ENCODE results near the gene CCDC17. TPM values are rescaled to one million over a fixed set of nuclear protein-coding genes. Genes with fewer than 3 reads are reported as not detected.

CCDC17 gene
- total RNA-seq, 1 experiment from 2014 or later, result 1.9 TPM

DNA sequence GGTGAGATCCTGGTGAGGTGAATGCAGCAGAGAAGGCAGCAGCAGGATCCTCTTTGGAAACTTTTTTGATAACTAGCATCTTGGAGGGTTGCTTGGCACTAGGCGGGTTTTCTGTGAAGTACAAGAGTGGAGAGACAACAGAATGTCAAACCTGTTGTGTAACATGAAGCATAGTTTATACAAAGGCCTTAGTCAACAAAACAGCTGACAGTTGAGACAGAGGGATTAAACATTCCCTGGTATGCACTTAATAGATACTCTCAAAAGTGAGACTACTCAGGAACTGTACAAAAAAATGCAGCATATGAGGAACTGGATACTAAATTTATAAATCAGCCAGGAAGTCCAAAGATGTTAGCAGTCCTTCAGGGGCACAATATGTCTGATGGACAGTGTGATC is 16.4 kb upstream of the CCDC17 start:
- peaks cover 28% of the 10 kb centered on the region for H3K36me3 Mint-ChIP-seq (ENCODE audit: insufficient read depth, unreplicated experiment)

DNA sequence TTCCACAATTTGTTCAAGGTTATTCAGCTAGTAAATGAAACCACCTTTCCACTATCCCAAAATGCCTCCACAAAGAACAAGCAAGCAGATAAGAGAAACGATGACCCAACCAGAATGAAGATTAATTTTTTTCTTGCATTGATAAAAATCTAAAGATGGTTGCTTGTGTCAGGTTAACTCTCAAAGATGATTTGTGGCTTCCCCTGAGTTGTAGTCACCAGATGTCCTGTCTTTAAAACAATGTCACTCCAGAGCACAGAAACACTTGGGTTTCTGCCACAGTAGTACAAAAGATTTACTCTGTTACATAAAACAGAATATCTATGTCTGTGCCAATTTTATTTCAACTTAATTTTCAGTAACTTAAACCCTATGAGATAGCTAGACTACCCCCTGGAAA is 11.4 kb upstream of the CCDC17 start:
- Histone ChIP-seq H3K4me1 (no peaks in the 10 kb centered on the region), H3K4me3 (ENCODE audit: low read depth, low read length) (no peak overlapping the region), H3K36me3 (ENCODE audit: control insufficient read depth, insufficient read depth, low read length) (peaks cover 1% of the 10 kb centered on the region; the same call in 1 of the 2 replicates), H3K9me3 (no peaks in the 10 kb centered on the region), H3K27me3 (replicated peaks; ENCODE audit: control insufficient read depth, insufficient read depth, low read length) (no peaks in the 10 kb centered on the region)
- ChIA-PET CTCF (no interaction called here), POLR2A (no interaction called here)
- Mint-ChIP-seq H3K4me3 (ENCODE audit: unreplicated experiment) (no peak overlapping the region), H3K4me1 (ENCODE audit: low read depth, unreplicated experiment) (no peaks in the 10 kb centered on the region), H3K27ac (ENCODE audit: unreplicated experiment) (no peak overlapping the region), H3K27me3 (ENCODE audit: insufficient read depth, unreplicated experiment) (no peaks in the 10 kb centered on the region), H3K9me3 (ENCODE audit: unreplicated experiment) (no peaks in the 10 kb centered on the region), H3K36me3 (ENCODE audit: insufficient read depth, unreplicated experiment) (peaks cover 21% of the 10 kb centered on the region)
- TSS peak; percentile 11 for BruUV-seq (replicated peaks)
- intact Hi-C loops (cut with micrococcal nuclease; ENCODE audit: unreplicated experiment), result no loop called here
- no peak for DNase-seq
- TF ChIP-seq, protein P1, sequence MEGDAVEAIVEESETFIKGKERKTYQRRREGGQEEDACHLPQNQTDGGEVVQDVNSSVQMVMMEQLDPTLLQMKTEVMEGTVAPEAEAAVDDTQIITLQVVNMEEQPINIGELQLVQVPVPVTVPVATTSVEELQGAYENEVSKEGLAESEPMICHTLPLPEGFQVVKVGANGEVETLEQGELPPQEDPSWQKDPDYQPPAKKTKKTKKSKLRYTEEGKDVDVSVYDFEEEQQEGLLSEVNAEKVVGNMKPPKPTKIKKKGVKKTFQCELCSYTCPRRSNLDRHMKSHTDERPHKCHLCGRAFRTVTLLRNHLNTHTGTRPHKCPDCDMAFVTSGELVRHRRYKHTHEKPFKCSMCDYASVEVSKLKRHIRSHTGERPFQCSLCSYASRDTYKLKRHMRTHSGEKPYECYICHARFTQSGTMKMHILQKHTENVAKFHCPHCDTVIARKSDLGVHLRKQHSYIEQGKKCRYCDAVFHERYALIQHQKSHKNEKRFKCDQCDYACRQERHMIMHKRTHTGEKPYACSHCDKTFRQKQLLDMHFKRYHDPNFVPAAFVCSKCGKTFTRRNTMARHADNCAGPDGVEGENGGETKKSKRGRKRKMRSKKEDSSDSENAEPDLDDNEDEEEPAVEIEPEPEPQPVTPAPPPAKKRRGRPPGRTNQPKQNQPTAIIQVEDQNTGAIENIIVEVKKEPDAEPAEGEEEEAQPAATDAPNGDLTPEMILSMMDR (IDR thresholded peaks at IDR 0.05; ENCODE audit: insufficient read depth in 1 of 2, low read depth in 1 of 2, low read length in 1 of 2, severe bottlenecking in 1 of 2, unreplicated experiment in 1 of 2), result no peak

More for the DNA sequence above, 16.4 kb upstream of the CCDC17 start:
- DNase-seq, result no peak
- Mint-ChIP-seq H3K4me1 (ENCODE audit: low read depth, unreplicated experiment) (peaks cover 7% of the 10 kb centered on the region), H3K27me3 (ENCODE audit: insufficient read depth, unreplicated experiment) (no peaks in the 10 kb centered on the region), H3K4me3 (ENCODE audit: unreplicated experiment) (no peak overlapping the region), H3K27ac (ENCODE audit: unreplicated experiment) (no peak overlapping the region), H3K9me3 (ENCODE audit: unreplicated experiment) (no peaks in the 10 kb centered on the region)
- Histone ChIP-seq H3K36me3 (ENCODE audit: control insufficient read depth, insufficient read depth, low read length) (no peaks in the 10 kb centered on the region), H3K4me3 (ENCODE audit: low read depth, low read length) (no peak overlapping the region), H3K27me3 (replicated peaks; ENCODE audit: control insufficient read depth, insufficient read depth, low read length) (no peaks in the 10 kb centered on the region), H3K4me1 (no peaks in the 10 kb centered on the region), H3K9me3 (no peaks in the 10 kb centered on the region)
- intact Hi-C loops (cut with micrococcal nuclease; ENCODE audit: unreplicated experiment), result loop anchor here (5.0 kb wide), 1 partner anchor 242 kb away; no protein-coding TSS in a partner anchor
- ChIA-PET CTCF (no interaction called here), POLR2A (interaction anchor here (0.6 kb wide), 1 partner anchor 48 kb away, joined by 4 read pairs; no protein-coding TSS in a partner anchor)
- BruUV-seq (replicated peaks), result no TSS peak
- TF ChIP-seq, protein P1 (IDR thresholded peaks at IDR 0.05; ENCODE audit: insufficient read depth in 1 of 2, low read depth in 1 of 2, low read length in 1 of 2, severe bottlenecking in 1 of 2, unreplicated experiment in 1 of 2), result no peak

DNA sequence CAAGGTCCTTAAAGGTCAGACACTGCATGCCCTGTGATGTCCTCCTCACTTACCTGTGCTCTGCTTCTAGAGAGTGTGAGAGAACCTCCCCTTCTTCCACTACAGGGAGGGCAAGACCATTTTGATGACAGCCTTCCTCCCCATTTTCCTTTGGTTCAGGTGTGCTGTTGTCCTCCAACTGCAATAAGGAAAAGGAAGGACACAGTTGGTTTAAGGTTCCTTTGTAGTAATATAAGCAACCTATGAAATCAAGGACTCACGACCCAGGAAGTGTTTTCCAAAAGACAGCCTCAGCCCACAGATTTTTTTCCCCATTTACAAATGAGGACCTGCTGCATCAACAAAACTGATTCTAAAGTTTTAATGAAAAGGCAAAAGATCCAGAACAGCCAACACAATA is 6.6 kb upstream of the CCDC17 start:
- DNase-seq, result no peak
- ChIA-PET CTCF (no interaction called here), POLR2A (no interaction called here)
- Mint-ChIP-seq H3K36me3 (ENCODE audit: insufficient read depth, unreplicated experiment) (peaks cover 52% of the 10 kb centered on the region), H3K9me3 (ENCODE audit: unreplicated experiment) (no peaks in the 10 kb centered on the region), H3K4me3 (ENCODE audit: unreplicated experiment) (no peak overlapping the region), H3K4me1 (ENCODE audit: low read depth, unreplicated experiment) (no peaks in the 10 kb centered on the region), H3K27ac (ENCODE audit: unreplicated experiment) (no peak overlapping the region), H3K27me3 (ENCODE audit: insufficient read depth, unreplicated experiment) (no peaks in the 10 kb centered on the region)
- Histone ChIP-seq H3K9me3 (no peaks in the 10 kb centered on the region), H3K27me3 (replicated peaks; ENCODE audit: control insufficient read depth, insufficient read depth, low read length) (no peaks in the 10 kb centered on the region), H3K36me3 (ENCODE audit: control insufficient read depth, insufficient read depth, low read length) (peaks cover 2% of the 10 kb centered on the region), H3K4me1 (no peaks in the 10 kb centered on the region), H3K4me3 (ENCODE audit: low read depth, low read length) (no peak overlapping the region)
- no TSS peak for BruUV-seq (replicated peaks)
- intact Hi-C loops (cut with micrococcal nuclease; ENCODE audit: unreplicated experiment), result no loop called here
- TF ChIP-seq, protein P1 (IDR thresholded peaks at IDR 0.05; ENCODE audit: insufficient read depth in 1 of 2, low read depth in 1 of 2, low read length in 1 of 2, severe bottlenecking in 1 of 2, unreplicated experiment in 1 of 2), result no peak
